Bronchial epithelial cell (primary cell): Measurements from ENCODE around the gene RBM44. TPM values are rescaled to one million over a fixed set of nuclear protein-coding genes. Genes with fewer than 3 reads are reported as not detected.

ENCODE experiments used
- DNase-seq: peaks from one replicate; pipeline ENCODE4 v3.0.0-alpha.2; 2010; ENCODE audit warnings: low read depth
- FAIRE-seq: peaks from 2 replicates; lab custom pipeline; 2011; peaks lifted over from hg19 to GRCh38; lab: Jason Lieb, UNC
- H3K27me3 ChIP-seq: 2 replicates; pipeline ENCODE4 v1.5.1; 2011; ENCODE audit warnings: low read length; ENCODE audit not compliant: control insufficient read depth, insufficient read depth
- H3K36me3 ChIP-seq: 2 replicates; pipeline ENCODE4 v1.5.1; 2011; ENCODE audit warnings: low read length; ENCODE audit not compliant: control insufficient read depth, insufficient read depth
- H3K4me3 ChIP-seq: 2 replicates; pipeline ENCODE4 v1.5.1; 2011; ENCODE audit warnings: mild to moderate bottlenecking, low read depth, low read length, control low read depth
- CTCF ChIP-seq: IDR thresholded peaks from 2 replicates; pipeline ENCODE4 v1.5.1; 2011; ENCODE audit warnings: mild to moderate bottlenecking, moderate library complexity, low read length, control low read depth, inconsistent platforms; ENCODE audit not compliant: insufficient read depth, severe bottlenecking
- total RNA-seq: library from RNA; depleted of rRNA; stranded (reverse); fragments of >200 nt; gene quantifications from 2 replicates; pipeline ENCODE4 v1.2.1, GENCODE V29; 2014

The RBM44 gene
- total RNA-seq, 1 donor from 2014 or later = 0.26 TPM

- FAIRE-seq (no peak), DNase-seq (no peak)
- Histone ChIP-seq H3K4me3 (no peak overlapping the region), H3K27me3 (no peaks in the 10 kb centered on the region), H3K36me3 (no peaks in the 10 kb centered on the region)
- TF ChIP-seq CTCF = no peak
These were observed 11.6 kb upstream of the RBM44 start for GRCh38 chr2:237786936-237787335.

- Histone ChIP-seq H3K36me3 (no peaks in the 10 kb centered on the region), H3K27me3 (no peaks in the 10 kb centered on the region), H3K4me3 (no peak overlapping the region)
- peak; percentile 27 for DNase-seq
- no peak for FAIRE-seq
- TF ChIP-seq CTCF = no peak
These were observed 8.2 kb upstream of the RBM44 start for GRCh38 chr2:237790353-237790752.

GRCh38 chr2:237791977-237792727, 6.4 kb upstream of the RBM44 start:
- Histone ChIP-seq H3K27me3 (no peaks in the 10 kb centered on the region), H3K4me3 (no peak overlapping the region), H3K36me3 (no peaks in the 10 kb centered on the region)
- peak; percentile 7 for TF ChIP-seq CTCF
- DNase-seq (peak; percentile 43), FAIRE-seq (no peak)

GRCh38 chr2:237797253-237797652, 1.3 kb upstream of the RBM44 start:
- no peak for TF ChIP-seq CTCF
- no peak for FAIRE-seq
- H3K27me3 ChIP-seq = peaks cover 2% of the 10 kb centered on the region

GRCh38 chr2:237799060-237799428, 465 bp downstream of the RBM44 start:
- no peak overlapping the region for H3K4me3 ChIP-seq
- peaks cover 2% of the 10 kb centered on the region for H3K27me3 ChIP-seq
- no peak for FAIRE-seq
- no peak for DNase-seq
- no peaks in the 10 kb centered on the region for H3K36me3 ChIP-seq
- TF ChIP-seq CTCF = no peak

More at GRCh38 chr2:237797253-237797652, 1.3 kb upstream of the RBM44 start:
- DNase-seq = no peak
- Histone ChIP-seq H3K4me3 (no peak overlapping the region), H3K36me3 (no peaks in the 10 kb centered on the region)

- FAIRE-seq (no peak), DNase-seq (no peak)
- Histone ChIP-seq H3K4me3 (no peak overlapping the region), H3K36me3 (no peaks in the 10 kb centered on the region), H3K27me3 (peaks cover 2% of the 10 kb centered on the region)
- no peak for TF ChIP-seq CTCF
These were observed 2.9 kb downstream of the RBM44 start for GRCh38 chr2:237801466-237801865.
